Endothelial cell of umbilical vein (primary cell): ENCODE measurements around the gene APCDD1L. TPM values are rescaled to one million over a fixed set of nuclear protein-coding genes. Genes with fewer than 3 reads are reported as not detected.

Source experiments
- BruUV-seq: library from RNA; stranded (reverse); fragments of 400-500 nt; replicated peaks from 2 replicates; lab custom pipeline; 2021; lab: Mats Ljungman, UMichigan
- CTCF ChIA-PET: fragments of 300-600, 350-600 bp; sonication (Branson Sonifier 250); formaldehyde crosslinking; loops from one replicate; lab custom pipeline; 2021; ENCODE audit warnings: antibody characterized with exemption, inconsistent platforms; lab: Charles Lee
- POLR2A ChIA-PET: fragments of 300-600, 350-600 bp; sonication (Branson Sonifier 250); formaldehyde crosslinking; loops from one replicate; lab custom pipeline; 2021; ENCODE audit warnings: antibody characterized with exemption, inconsistent platforms; lab: Charles Lee
- DNase-seq: peaks from one replicate; pipeline ENCODE4 v3.0.0-alpha.2; 2011; ENCODE audit warnings: low read depth, low spot score
- FAIRE-seq: peaks from 2 replicates; lab custom pipeline; 2011; peaks lifted over from hg19 to GRCh38; lab: Jason Lieb, UNC
- H2AFZ ChIP-seq: 2 replicates; pipeline ENCODE4 v1.6.0; 2012; ENCODE audit warnings: low read depth, low read length, control low read depth, inconsistent platforms
- H3K27ac ChIP-seq: 2 replicates; pipeline ENCODE4 v1.5.1; 2011; ENCODE audit warnings: low read depth, mild to moderate bottlenecking, control low read depth, low read length, moderate library complexity; ENCODE audit not compliant: insufficient read depth
- H3K27me3 ChIP-seq, 2 experiments: 2 replicates each; pipeline versions ENCODE4 v1.6.0 to v1.6.1; 2011; ENCODE audit warnings: low read length in 2 of 2, mixed read lengths in 1 of 2; ENCODE audit not compliant: control insufficient read depth in 2 of 2, insufficient read depth in 2 of 2
- H3K36me3 ChIP-seq, 2 experiments: 2 replicates in 1 of 2; 3 replicates in 1 of 2; pipeline ENCODE4 v1.5.1; 2011; ENCODE audit warnings: low read length in 2 of 2, mild to moderate bottlenecking in 1 of 2, moderate library complexity in 1 of 2; ENCODE audit not compliant: control insufficient read depth in 2 of 2, insufficient read depth in 2 of 2; ENCODE audit errors: extremely low read depth in 1 of 2
- H3K4me1 ChIP-seq: 3 replicates; pipeline ENCODE4 v1.5.1; 2011; ENCODE audit warnings: mild to moderate bottlenecking, low read length; ENCODE audit not compliant: control insufficient read depth, insufficient read depth; ENCODE audit errors: extremely low read depth
- H3K4me2 ChIP-seq: 2 replicates; pipeline ENCODE4 v1.6.1; 2011; ENCODE audit warnings: low read length, control low read depth, mixed read lengths; ENCODE audit not compliant: insufficient read depth
- H3K4me3 ChIP-seq, 3 experiments: fragments of 200-600 bp in 1 of 3; sonication (generic), shearing (Covaris generic) in 1 of 3; replicated peaks in 1 of 3; 2 replicates each; pipeline ENCODE4 v1.5.1; 2011 to 2016; ENCODE audit warnings: control low read depth in 3 of 3, low read length in 3 of 3, mild to moderate bottlenecking in 2 of 3, inconsistent platforms in 1 of 3, low read depth in 1 of 3, moderate library complexity in 1 of 3; ENCODE audit not compliant: insufficient read depth in 1 of 3
- H3K79me2 ChIP-seq: 2 replicates; pipeline ENCODE4 v1.6.0; 2012; ENCODE audit warnings: low read length, inconsistent platforms; ENCODE audit not compliant: control insufficient read depth, insufficient read depth
- H3K9ac ChIP-seq: replicated peaks from 2 replicates; pipeline ENCODE3; 2011; ENCODE audit warnings: low read length, control low read depth; ENCODE audit not compliant: insufficient read depth; ENCODE audit errors: extremely low read depth
- H3K9me1 ChIP-seq: replicated peaks from 3 replicates; pipeline ENCODE4 v1.6.0; 2011; ENCODE audit warnings: mild to moderate bottlenecking, low read length; ENCODE audit not compliant: control insufficient read depth, insufficient read depth; ENCODE audit errors: extremely low read depth
- H3K9me3 ChIP-seq: replicated peaks from 2 replicates; pipeline ENCODE4 v1.5.1; 2012; ENCODE audit warnings: low read length, inconsistent platforms; ENCODE audit not compliant: control insufficient read depth, insufficient read depth
- H4K20me1 ChIP-seq: replicated peaks from 2 replicates; pipeline ENCODE3; 2011; ENCODE audit warnings: mild to moderate bottlenecking, low read length; ENCODE audit not compliant: control insufficient read depth, insufficient read depth; ENCODE audit errors: extremely low read depth
- CTCF ChIP-seq, 2 donors: IDR thresholded peaks; 1 replicate in 1 of 2; 2 replicates in 1 of 2; pipeline ENCODE4 v1.5.1; 2011; ENCODE audit warnings: low read length in 2 of 2, mild to moderate bottlenecking in 2 of 2, moderate library complexity in 2 of 2, control low read depth in 1 of 2, inconsistent platforms in 1 of 2, low read depth in 1 of 2; ENCODE audit not compliant: insufficient read depth in 1 of 2; ENCODE audit errors: extremely low read depth in 1 of 2
- EZH2 ChIP-seq: IDR thresholded peaks from 2 replicates; pipeline ENCODE4 v1.6.1; 2012; ENCODE audit warnings: borderline replicate concordance, low read depth, mild to moderate bottlenecking, moderate library complexity, low read length, inconsistent platforms; ENCODE audit not compliant: severe bottlenecking
- FOS ChIP-seq: IDR thresholded peaks from 2 replicates; pipeline ENCODE4 v1.6.1; 2011; ENCODE audit warnings: mild to moderate bottlenecking, low read length, moderate library complexity, borderline replicate concordance; ENCODE audit not compliant: insufficient read depth
- GATA2 ChIP-seq: IDR thresholded peaks from 2 replicates; pipeline ENCODE4 v1.7.0; 2011; ENCODE audit warnings: low read depth, mild to moderate bottlenecking, moderate library complexity, mixed read lengths, low read length; ENCODE audit not compliant: insufficient read length, insufficient read depth
- JUN ChIP-seq: IDR thresholded peaks from 2 replicates; pipeline ENCODE4 v1.6.1; 2011; ENCODE audit warnings: borderline replicate concordance, low read depth; ENCODE audit not compliant: insufficient read length, insufficient read depth
- MAX ChIP-seq: IDR thresholded peaks from 2 replicates; pipeline ENCODE4 v1.6.1; 2011; ENCODE audit not compliant: insufficient read depth, insufficient read length
- MYC ChIP-seq: IDR thresholded peaks from one replicate; pipeline ENCODE4 v1.6.1; 2011; ENCODE audit warnings: mild to moderate bottlenecking, low read depth, low read length
- POLR2A ChIP-seq: IDR thresholded peaks from 2 replicates; pipeline ENCODE4 v1.6.1; 2012; ENCODE audit warnings: low read depth, mild to moderate bottlenecking, control low read depth, low read length
- POLR2AphosphoS5 ChIP-seq: IDR thresholded peaks from 2 replicates; pipeline ENCODE4 v1.6.1; 2012; ENCODE audit warnings: low read depth, mild to moderate bottlenecking, control low read depth, low read length, moderate library complexity; ENCODE audit not compliant: insufficient read depth
- dilution Hi-C: fragments of 300-500 bp; cut with MboI; formaldehyde crosslinking; loops from one replicate; pipeline ENCODE4 v1.15.0; 2019; ENCODE audit warnings: low sequenced_read_pairs; ENCODE audit not compliant: extremely low pct_ligation_motif_present
- intact Hi-C: fragments of 100-400 bp; cut with micrococcal nuclease; formaldehyde crosslinking; loops from one replicate; pipeline ENCODE4 v1.10.0; 2022
- polyA plus RNA-seq, 4 experiments: library from polyadenylated mRNA; depleted of rRNA in 3 of 4; stranded (reverse) in 3 of 4; unstranded in 1 of 4; fragments of >200 nt; gene quantifications; 2 replicates each; pipeline versions ENCODE4 v1.2.1 to v1.2.3, GENCODE V29; 2011 to 2012; ENCODE audit warnings: missing spikeins in 1 of 4
- total RNA-seq: library from RNA; stranded (reverse); gene quantifications from 2 replicates; pipeline ENCODE4 v1.2.3, GENCODE V29; 2021

Gene APCDD1L
- total and polyA plus RNA-seq, 2 donors (not counting 3 experiments of a cell fraction or from before 2014, with no cell fraction given): 0.17 to 1.4 TPM

GRCh38 chr20:58546416-58546711 is 31.2 kb upstream of the APCDD1L start:
- H3K36me3 ChIP-seq: no peaks in the 10 kb centered on the region
- H4K20me1 ChIP-seq: no peaks in the 10 kb centered on the region
- no peak overlapping the region for H3K9ac ChIP-seq
- POLR2A ChIA-PET: no interaction called here
- no peak overlapping the region for H3K4me3 ChIP-seq
- no peak overlapping the region for H2AFZ ChIP-seq
- H3K27ac ChIP-seq: no peak overlapping the region
- no peaks in the 10 kb centered on the region for H3K9me1 ChIP-seq
- no peaks in the 10 kb centered on the region for H3K27me3 ChIP-seq
- TF ChIP-seq GATA2 (no peak), POLR2A (no peak), CTCF (IDR thresholded peaks at IDR 0.05; ENCODE audit: extremely low read depth in 1 of 2, insufficient read depth in 1 of 2, low read depth in 1 of 2, low read length in 2 of 2) (no peak), MYC (no peak), FOS (no peak), JUN (no peak), MAX (no peak), EZH2 (no peak), POLR2AphosphoS5 (no peak)
- dilution Hi-C loops (no loop called here), intact Hi-C loops (no loop called here)
- no peak for DNase-seq
- peaks cover 31% of the 10 kb centered on the region for H3K4me1 ChIP-seq
- BruUV-seq: no TSS peak
- no peaks in the 10 kb centered on the region for H3K9me3 ChIP-seq
- no peak for FAIRE-seq
- no peaks in the 10 kb centered on the region for H3K79me2 ChIP-seq
- CTCF ChIA-PET: no interaction called here
- no peak overlapping the region for H3K4me2 ChIP-seq
